Endothelial cell of umbilical vein (primary cell): ENCODE results near the gene KAT2A. TPM values are rescaled to one million over a fixed set of nuclear protein-coding genes. Genes with fewer than 3 reads are reported as not detected.

Experiments used
- BruUV-seq: library from RNA; stranded (reverse); fragments of 400-500 nt; replicated peaks from 2 replicates; lab custom pipeline; 2021; lab: Mats Ljungman, UMichigan
- CTCF ChIA-PET: fragments of 300-600, 350-600 bp; sonication (Branson Sonifier 250); formaldehyde crosslinking; loops from one replicate; lab custom pipeline; 2021; ENCODE audit warnings: antibody characterized with exemption, inconsistent platforms; lab: Charles Lee
- POLR2A ChIA-PET: fragments of 300-600, 350-600 bp; sonication (Branson Sonifier 250); formaldehyde crosslinking; loops from one replicate; lab custom pipeline; 2021; ENCODE audit warnings: antibody characterized with exemption, inconsistent platforms; lab: Charles Lee
- DNase-seq: peaks from one replicate; pipeline ENCODE4 v3.0.0-alpha.2; 2011; ENCODE audit warnings: low read depth, low spot score
- FAIRE-seq: peaks from 2 replicates; lab custom pipeline; 2011; peaks lifted over from hg19 to GRCh38; lab: Jason Lieb, UNC
- H2AFZ ChIP-seq: 2 replicates; pipeline ENCODE4 v1.6.0; 2012; ENCODE audit warnings: low read depth, low read length, control low read depth, inconsistent platforms
- H3K27ac ChIP-seq: 2 replicates; pipeline ENCODE4 v1.5.1; 2011; ENCODE audit warnings: low read depth, mild to moderate bottlenecking, control low read depth, low read length, moderate library complexity; ENCODE audit not compliant: insufficient read depth
- H3K27me3 ChIP-seq, 2 experiments: 2 replicates each; pipeline versions ENCODE4 v1.6.0 to v1.6.1; 2011; ENCODE audit warnings: low read length in 2 of 2, mixed read lengths in 1 of 2; ENCODE audit not compliant: control insufficient read depth in 2 of 2, insufficient read depth in 2 of 2
- H3K36me3 ChIP-seq, 2 experiments: 2 replicates in 1 of 2; 3 replicates in 1 of 2; pipeline ENCODE4 v1.5.1; 2011; ENCODE audit warnings: low read length in 2 of 2, mild to moderate bottlenecking in 1 of 2, moderate library complexity in 1 of 2; ENCODE audit not compliant: control insufficient read depth in 2 of 2, insufficient read depth in 2 of 2; ENCODE audit errors: extremely low read depth in 1 of 2
- H3K4me1 ChIP-seq: 3 replicates; pipeline ENCODE4 v1.5.1; 2011; ENCODE audit warnings: mild to moderate bottlenecking, low read length; ENCODE audit not compliant: control insufficient read depth, insufficient read depth; ENCODE audit errors: extremely low read depth
- H3K4me2 ChIP-seq: 2 replicates; pipeline ENCODE4 v1.6.1; 2011; ENCODE audit warnings: low read length, control low read depth, mixed read lengths; ENCODE audit not compliant: insufficient read depth
- H3K4me3 ChIP-seq, 3 experiments: fragments of 200-600 bp in 1 of 3; sonication (generic), shearing (Covaris generic) in 1 of 3; replicated peaks in 1 of 3; 2 replicates each; pipeline ENCODE4 v1.5.1; 2011 to 2016; ENCODE audit warnings: control low read depth in 3 of 3, low read length in 3 of 3, mild to moderate bottlenecking in 2 of 3, inconsistent platforms in 1 of 3, low read depth in 1 of 3, moderate library complexity in 1 of 3; ENCODE audit not compliant: insufficient read depth in 1 of 3
- H3K79me2 ChIP-seq: 2 replicates; pipeline ENCODE4 v1.6.0; 2012; ENCODE audit warnings: low read length, inconsistent platforms; ENCODE audit not compliant: control insufficient read depth, insufficient read depth
- H3K9ac ChIP-seq: replicated peaks from 2 replicates; pipeline ENCODE3; 2011; ENCODE audit warnings: low read length, control low read depth; ENCODE audit not compliant: insufficient read depth; ENCODE audit errors: extremely low read depth
- H3K9me1 ChIP-seq: replicated peaks from 3 replicates; pipeline ENCODE4 v1.6.0; 2011; ENCODE audit warnings: mild to moderate bottlenecking, low read length; ENCODE audit not compliant: control insufficient read depth, insufficient read depth; ENCODE audit errors: extremely low read depth
- H3K9me3 ChIP-seq: replicated peaks from 2 replicates; pipeline ENCODE4 v1.5.1; 2012; ENCODE audit warnings: low read length, inconsistent platforms; ENCODE audit not compliant: control insufficient read depth, insufficient read depth
- H4K20me1 ChIP-seq: replicated peaks from 2 replicates; pipeline ENCODE3; 2011; ENCODE audit warnings: mild to moderate bottlenecking, low read length; ENCODE audit not compliant: control insufficient read depth, insufficient read depth; ENCODE audit errors: extremely low read depth
- CTCF ChIP-seq, 2 donors: IDR thresholded peaks; 1 replicate in 1 of 2; 2 replicates in 1 of 2; pipeline ENCODE4 v1.5.1; 2011; ENCODE audit warnings: low read length in 2 of 2, mild to moderate bottlenecking in 2 of 2, moderate library complexity in 2 of 2, control low read depth in 1 of 2, inconsistent platforms in 1 of 2, low read depth in 1 of 2; ENCODE audit not compliant: insufficient read depth in 1 of 2; ENCODE audit errors: extremely low read depth in 1 of 2
- EZH2 ChIP-seq: IDR thresholded peaks from 2 replicates; pipeline ENCODE4 v1.6.1; 2012; ENCODE audit warnings: borderline replicate concordance, low read depth, mild to moderate bottlenecking, moderate library complexity, low read length, inconsistent platforms; ENCODE audit not compliant: severe bottlenecking
- FOS ChIP-seq: IDR thresholded peaks from 2 replicates; pipeline ENCODE4 v1.6.1; 2011; ENCODE audit warnings: mild to moderate bottlenecking, low read length, moderate library complexity, borderline replicate concordance; ENCODE audit not compliant: insufficient read depth
- GATA2 ChIP-seq: IDR thresholded peaks from 2 replicates; pipeline ENCODE4 v1.7.0; 2011; ENCODE audit warnings: low read depth, mild to moderate bottlenecking, moderate library complexity, mixed read lengths, low read length; ENCODE audit not compliant: insufficient read length, insufficient read depth
- JUN ChIP-seq: IDR thresholded peaks from 2 replicates; pipeline ENCODE4 v1.6.1; 2011; ENCODE audit warnings: borderline replicate concordance, low read depth; ENCODE audit not compliant: insufficient read length, insufficient read depth
- MAX ChIP-seq: IDR thresholded peaks from 2 replicates; pipeline ENCODE4 v1.6.1; 2011; ENCODE audit not compliant: insufficient read depth, insufficient read length
- MYC ChIP-seq: IDR thresholded peaks from one replicate; pipeline ENCODE4 v1.6.1; 2011; ENCODE audit warnings: mild to moderate bottlenecking, low read depth, low read length
- POLR2A ChIP-seq: IDR thresholded peaks from 2 replicates; pipeline ENCODE4 v1.6.1; 2012; ENCODE audit warnings: low read depth, mild to moderate bottlenecking, control low read depth, low read length
- POLR2AphosphoS5 ChIP-seq: IDR thresholded peaks from 2 replicates; pipeline ENCODE4 v1.6.1; 2012; ENCODE audit warnings: low read depth, mild to moderate bottlenecking, control low read depth, low read length, moderate library complexity; ENCODE audit not compliant: insufficient read depth
- dilution Hi-C: fragments of 300-500 bp; cut with MboI; formaldehyde crosslinking; loops from one replicate; pipeline ENCODE4 v1.15.0; 2019; ENCODE audit warnings: low sequenced_read_pairs; ENCODE audit not compliant: extremely low pct_ligation_motif_present
- intact Hi-C: fragments of 100-400 bp; cut with micrococcal nuclease; formaldehyde crosslinking; loops from one replicate; pipeline ENCODE4 v1.10.0; 2022
- polyA plus RNA-seq, 4 experiments: library from polyadenylated mRNA; depleted of rRNA in 3 of 4; stranded (reverse) in 3 of 4; unstranded in 1 of 4; fragments of >200 nt; gene quantifications; 2 replicates each; pipeline versions ENCODE4 v1.2.1 to v1.2.3, GENCODE V29; 2011 to 2012; ENCODE audit warnings: missing spikeins in 1 of 4
- total RNA-seq: library from RNA; stranded (reverse); gene quantifications from 2 replicates; pipeline ENCODE4 v1.2.3, GENCODE V29; 2021

Gene KAT2A
- total and polyA plus RNA-seq, 2 donors (not counting 3 experiments of a cell fraction or from before 2014, with no cell fraction given): 32.9 to 33.4 TPM

GRCh38 chr17:42079541-42079940 lies 41.6 kb downstream of the KAT2A start:
- dilution Hi-C loops: no loop called here
- BruUV-seq: no TSS peak
- TF ChIP-seq JUN (no peak), MYC (no peak), MAX (no peak), POLR2A (no peak), POLR2AphosphoS5 (no peak), CTCF (IDR thresholded peaks at IDR 0.05; ENCODE audit: extremely low read depth in 1 of 2, insufficient read depth in 1 of 2, low read depth in 1 of 2, low read length in 2 of 2) (no peak), EZH2 (no peak), FOS (no peak), GATA2 (no peak)

More at GRCh38 chr17:42079541-42079940, 41.6 kb downstream of the KAT2A start:
- intact Hi-C loops: no loop called here
- no peak overlapping the region for H2AFZ ChIP-seq
- H3K9me1 ChIP-seq: no peaks in the 10 kb centered on the region
- H3K4me2 ChIP-seq: no peak overlapping the region
- H3K79me2 ChIP-seq: no peaks in the 10 kb centered on the region
- FAIRE-seq (no peak), DNase-seq (no peak)
- H3K27ac ChIP-seq: no peak overlapping the region
- H3K27me3 ChIP-seq: peaks cover 0 to 2% of the 10 kb centered on the region in 2 experiments
- H4K20me1 ChIP-seq: no peaks in the 10 kb centered on the region
- POLR2A ChIA-PET: no interaction called here
- H3K9ac ChIP-seq: no peak overlapping the region
- H3K9me3 ChIP-seq: no peaks in the 10 kb centered on the region
- CTCF ChIA-PET: interaction anchor here (0.5 to 1.8 kb wide), 7 partner anchors 8 to 357 kb away, joined by 3 to 6 read pairs (median 3); no protein-coding TSS in a partner anchor
- peaks cover 3% of the 10 kb centered on the region for H3K4me1 ChIP-seq
- H3K4me3 ChIP-seq: no peak overlapping the region
- no peaks in the 10 kb centered on the region for H3K36me3 ChIP-seq
